HG03565 (cell line): ENCODE measurements around the gene TPM2.
"Not testable (repeated sequence)": the region's sequence is repeated elsewhere in the genome, so short reads cannot be mapped to it uniquely, and the experiment has no call there.

Source experiments
- ATAC-seq: cut with Tn5 transposase; IDR thresholded peaks from one replicate; pipeline ENCODE4 v1.9.1; 2021; ENCODE audit warnings: mild to moderate bottlenecking, moderate library complexity; ENCODE audit not compliant: unreplicated experiment

TPM2 gene

DNA sequence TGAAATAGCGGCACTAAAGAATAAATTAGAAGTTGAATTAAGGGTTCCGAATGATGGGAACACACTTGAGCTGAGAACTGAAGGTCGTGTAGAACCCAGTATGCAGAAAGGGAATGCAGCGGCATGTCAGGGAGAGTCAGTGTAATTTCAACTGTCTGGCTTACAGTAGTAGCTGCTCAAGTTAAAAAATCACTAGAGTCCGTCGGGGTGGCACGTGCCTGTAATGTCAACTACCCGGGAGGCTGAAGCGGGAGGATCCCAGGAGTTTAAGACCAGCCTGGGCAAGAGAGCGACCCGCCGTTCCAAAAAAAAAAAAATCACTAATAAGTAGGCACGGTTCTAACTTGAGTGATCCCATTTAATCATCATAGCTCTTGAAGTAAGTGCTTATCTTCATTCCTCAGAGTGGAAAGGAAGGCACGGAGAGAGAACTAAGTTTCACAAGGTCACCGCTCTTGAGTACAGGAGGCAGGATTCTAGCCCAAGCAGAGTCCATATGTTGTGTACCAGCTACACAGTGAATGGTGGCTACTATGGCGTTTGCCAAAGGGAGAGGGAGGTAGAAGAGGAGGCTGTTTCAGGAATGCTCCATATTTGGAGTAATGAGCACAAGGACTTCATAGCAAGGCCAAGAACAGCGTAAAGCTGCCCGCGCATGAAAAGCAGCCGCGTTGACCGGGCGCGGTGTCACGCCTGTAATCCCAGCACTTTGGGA, 32.7 kb downstream of the TPM2 start:
- ATAC-seq = no peak

DNA sequence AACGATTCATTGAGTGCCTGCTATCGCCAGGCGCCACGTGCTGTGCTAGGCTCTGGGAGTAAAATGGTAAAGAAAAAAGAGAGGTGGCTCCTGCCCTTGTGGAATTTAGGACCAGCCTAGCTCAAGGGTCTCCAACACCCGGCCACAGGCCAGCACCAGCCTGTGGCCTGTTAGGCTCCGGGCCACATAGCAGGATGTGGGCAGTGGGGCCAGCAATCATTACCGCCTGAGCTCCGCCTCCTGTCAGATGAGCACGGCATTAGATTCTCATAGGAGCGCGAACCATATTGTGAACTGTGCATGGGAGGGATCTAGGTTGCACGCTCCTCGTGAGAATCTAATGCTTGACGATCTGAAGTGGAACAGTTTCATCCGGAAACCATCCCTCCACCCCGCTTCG, 33.4 kb downstream of the TPM2 start:
- ATAC-seq = no peak

DNA sequence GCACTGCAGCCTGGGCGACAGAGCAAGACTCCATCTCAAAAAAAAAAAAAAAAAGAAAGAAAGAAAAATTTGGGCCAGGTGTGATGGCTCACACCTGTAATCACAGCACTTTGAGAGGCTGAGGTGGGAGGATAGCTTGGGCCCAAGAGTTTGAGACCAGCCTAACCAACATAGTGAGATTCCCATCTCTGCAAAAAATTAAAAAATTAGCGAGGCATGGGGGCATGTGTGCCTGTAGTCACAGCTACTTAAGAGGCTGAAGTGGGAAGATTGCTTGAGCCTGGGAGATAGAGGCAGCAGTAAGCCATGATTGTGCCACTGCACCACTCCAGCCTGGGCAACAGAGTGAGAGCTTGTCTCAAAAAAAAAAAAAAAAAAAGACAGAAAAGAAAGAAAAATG, 36.1 kb downstream of the TPM2 start:
- no peak for ATAC-seq

DNA sequence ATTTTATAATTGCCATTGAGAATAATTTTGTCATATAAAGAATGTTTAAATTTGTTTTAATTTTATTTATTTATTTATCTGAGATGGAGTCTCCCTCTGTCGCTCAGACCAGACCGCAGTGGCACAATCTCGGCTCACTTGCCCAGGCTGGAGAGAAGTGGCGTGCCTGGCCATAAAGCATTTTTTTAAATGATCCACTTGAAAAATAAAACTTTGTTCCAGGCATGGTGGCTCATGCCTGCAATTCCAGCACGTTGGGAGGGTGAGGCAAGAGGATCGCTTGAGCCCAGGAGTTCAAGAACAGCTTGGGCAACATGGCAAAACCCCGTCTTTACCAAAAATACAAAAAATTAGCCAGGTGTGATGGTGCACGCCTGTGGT, 36.9 kb downstream of the TPM2 start:
- ATAC-seq = no peak

DNA sequence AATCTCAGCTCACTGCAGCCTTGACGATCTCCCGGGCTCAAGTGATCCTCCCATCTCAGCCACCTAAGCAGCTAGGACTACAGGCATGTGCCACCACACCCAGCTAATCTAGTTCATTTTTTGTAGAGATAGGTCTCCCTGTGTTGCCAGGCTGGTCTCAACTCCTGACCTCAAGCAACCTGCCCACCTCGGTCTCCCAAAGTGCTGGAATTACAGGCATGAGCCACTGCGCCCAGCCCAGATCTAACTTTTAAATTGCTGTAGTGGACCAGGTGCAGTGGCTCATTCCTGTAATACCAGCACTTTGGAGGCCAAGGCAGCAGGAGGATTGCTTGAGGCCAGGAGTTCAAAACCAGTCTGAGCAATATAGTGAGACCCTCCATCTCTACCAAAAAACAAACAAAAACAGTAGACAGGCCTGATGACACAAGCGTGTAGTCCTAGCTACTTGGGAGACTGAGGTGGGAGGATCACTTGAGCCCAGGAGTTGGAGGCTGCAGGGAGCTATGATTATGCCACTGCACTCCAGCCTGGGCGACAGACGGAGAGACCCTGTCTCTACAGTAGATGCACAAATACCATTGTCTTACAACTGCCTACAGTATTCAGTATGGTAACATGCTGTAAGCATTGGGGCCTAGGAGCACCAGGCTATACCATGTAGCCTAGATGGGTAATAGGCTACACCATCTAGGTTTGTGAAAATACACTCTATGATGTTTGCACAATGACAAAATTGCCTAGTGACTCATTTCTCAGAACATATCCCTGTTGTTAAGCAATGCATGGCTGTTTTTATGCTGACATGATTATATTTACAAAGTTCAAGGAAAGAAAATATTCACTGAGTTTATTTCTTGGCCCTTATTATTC, 37.5 kb downstream of the TPM2 start:
- ATAC-seq = no peak

DNA sequence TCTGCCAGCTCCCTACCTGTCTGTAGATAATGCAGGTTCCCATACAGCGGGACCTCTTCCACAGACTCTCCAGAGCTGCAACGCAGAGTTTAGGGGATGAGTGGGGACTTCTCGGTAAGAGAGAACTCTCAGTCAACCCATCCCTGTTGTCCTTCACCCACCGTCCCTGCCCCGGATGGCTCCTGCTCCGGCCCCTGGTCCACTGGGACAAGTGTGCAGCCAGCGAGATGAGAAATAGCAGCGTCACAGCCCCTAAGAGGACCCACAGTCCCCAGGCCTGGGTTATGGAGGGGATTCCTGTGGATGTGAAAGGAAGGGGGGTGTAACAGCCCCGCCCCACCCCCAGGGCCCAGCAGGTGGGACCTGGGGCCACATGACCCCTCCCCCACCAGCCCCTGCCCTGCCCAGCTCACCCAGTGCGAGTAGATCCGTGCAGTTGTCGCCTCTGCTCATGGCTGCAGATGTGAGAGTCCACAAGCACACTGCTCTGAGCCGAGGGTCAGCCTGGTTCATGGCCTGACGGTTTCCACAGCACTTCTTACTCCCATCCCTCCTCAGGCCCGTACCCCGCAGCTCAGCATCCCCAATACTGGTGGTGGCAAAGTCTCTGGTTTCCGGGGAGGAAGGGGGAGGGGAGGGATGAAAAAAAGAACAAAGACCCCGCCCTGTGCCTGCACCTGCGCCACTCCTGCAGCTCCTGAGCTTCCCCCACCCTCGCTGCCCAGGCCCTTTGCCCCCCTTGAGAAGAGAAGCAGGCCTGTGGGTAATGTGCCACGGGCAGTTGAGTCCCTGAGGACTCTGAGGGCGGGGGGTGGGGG, 39.2 kb downstream of the TPM2 start, which contains the start of gene SIT1:
SIT1 (minus strand) TSS at position 591 of the 818 bp plus-strand sequence; CDS start at position 513, 78 bp downstream.
- ATAC-seq = no peak

DNA sequence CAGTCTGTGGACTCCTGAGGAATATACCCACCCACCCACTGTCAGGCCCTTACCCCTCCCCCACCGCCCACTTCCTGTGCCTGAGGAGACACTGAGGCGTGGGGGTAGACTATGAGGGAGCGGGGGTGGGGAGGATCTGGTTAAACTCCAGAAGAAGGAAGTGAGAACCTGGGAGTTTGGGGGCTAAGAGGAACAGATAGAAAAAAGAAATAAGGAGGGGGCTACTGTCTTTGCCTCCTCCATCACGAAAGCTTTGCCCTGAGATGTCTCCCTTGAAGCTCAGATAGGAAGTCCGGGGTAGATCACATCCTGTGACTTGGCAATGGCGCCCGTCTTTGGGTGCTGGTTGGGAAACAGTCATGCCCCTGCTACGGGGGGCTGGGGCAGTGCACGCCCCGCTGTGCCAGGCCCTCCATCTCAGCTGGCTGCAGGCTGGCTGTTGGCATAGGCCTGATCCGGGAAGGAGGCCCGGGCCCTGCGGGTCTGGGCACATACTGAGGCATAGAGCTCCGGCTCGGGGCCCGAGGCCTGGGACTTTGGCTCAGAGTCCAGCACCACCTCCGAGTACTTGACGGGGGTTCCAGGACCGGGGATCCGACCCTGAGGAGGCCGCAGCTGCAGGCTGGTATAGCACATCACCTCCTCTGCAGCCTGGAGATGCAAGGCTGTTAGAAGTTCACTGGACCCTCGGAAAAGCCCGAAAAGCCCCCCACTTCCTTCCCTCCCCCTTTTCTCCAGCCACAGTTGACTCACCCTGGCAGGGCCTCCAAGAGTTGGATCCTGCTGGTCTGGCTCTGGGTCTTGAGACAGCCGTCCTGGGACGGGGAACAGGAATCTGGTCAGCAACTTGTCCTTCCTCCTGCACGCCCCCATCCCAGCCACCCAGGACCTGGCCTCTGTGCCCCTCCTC, 40.0 kb downstream of the TPM2 start:
- ATAC-seq = no peak

DNA sequence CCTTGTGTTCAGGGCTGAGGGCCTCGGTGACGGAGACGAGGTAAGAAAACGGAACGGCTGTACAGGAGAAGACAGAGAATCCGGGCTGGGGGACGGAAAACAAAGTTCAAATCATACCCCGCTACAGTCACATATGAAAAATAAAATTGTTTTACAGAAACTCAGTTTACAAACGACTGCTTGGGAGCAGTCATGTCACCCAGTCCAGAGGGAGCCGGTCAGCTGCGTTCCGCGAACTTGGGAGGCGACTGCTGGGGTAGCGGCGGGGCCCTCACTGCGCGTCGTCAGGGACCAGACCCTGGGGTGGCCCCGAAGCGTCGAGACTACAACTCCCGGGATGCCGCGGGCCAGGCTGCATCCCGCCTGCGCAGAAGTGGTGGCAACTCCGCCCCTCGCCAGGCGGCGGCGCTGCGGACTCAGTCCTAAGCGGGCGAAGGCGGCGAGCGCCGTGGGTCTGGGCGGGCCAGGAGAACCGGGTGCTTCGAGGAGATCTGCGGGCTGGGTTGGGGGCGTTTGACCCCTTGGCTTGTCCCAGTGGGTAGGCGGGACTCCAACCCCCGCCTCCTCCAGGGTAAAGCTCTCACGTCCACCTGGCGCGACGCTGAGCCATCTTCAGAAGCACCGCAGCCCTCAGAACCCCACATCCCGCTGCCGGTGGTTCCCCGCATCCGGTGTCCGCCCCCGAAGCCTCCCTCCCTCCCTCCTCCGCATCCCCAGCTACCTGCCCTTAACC, 43.0 kb downstream of the TPM2 start:
- peak; percentile 75 for ATAC-seq

DNA sequence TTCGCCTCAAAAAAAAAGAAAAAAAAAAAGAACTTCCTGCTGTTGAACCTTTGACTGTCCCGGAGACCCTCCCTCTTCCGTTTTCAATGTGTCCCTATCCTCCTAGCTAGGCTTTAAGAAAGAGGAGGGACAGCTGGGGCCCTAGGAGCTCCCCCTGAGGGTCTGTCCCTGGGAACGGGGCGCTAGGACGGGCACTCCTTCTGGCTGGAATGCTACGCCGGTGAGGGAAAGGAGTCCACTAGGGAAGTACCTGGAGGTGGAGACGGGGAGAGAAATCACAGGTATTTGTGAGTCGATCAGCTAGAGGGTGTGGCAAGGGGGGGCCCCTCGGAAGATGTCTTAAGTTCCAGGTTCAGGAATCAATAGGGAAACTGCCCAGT, 43.6 kb downstream of the TPM2 start:
- no peak for ATAC-seq

DNA sequence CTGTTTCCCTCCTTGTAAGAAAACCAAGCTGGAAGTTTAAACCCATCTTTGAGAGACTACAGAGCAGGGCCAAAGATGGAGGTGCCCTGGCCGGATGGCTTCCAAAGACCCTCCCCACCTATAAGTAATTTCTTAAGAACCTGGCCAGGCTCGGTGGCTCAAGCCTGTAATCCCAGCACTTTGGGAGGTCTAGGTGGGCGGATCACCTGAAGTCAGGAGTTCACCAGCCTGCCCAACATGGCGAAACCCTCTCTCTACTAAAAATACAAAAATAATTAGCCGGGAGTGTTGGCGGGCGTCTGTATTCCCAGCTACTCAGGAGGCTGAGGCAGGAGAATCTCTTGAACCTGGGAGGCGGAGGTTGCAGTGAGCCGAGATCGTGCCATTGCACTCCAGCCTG, 44.0 kb downstream of the TPM2 start:
- ATAC-seq = not testable (repeated sequence)

DNA sequence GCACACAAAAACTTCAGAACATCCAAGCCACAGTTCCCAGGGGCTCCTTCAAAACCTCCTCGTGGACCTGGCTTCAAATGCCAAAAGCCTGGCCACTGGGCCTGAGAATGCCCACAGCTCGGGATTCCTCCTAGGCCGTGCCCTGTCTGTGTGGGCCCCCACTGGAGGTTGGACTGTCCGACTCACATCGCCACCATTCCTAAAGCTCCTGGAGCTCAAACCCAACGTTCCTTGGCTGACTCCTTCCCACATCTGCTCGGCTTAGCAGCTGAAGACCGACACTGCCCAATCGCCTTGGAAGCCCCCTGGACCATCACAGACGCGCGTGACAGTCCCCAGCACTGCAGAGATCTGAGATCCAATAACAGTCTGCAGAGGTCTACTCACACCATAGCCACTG, 46.7 kb downstream of the TPM2 start:
- ATAC-seq = no peak

DNA sequence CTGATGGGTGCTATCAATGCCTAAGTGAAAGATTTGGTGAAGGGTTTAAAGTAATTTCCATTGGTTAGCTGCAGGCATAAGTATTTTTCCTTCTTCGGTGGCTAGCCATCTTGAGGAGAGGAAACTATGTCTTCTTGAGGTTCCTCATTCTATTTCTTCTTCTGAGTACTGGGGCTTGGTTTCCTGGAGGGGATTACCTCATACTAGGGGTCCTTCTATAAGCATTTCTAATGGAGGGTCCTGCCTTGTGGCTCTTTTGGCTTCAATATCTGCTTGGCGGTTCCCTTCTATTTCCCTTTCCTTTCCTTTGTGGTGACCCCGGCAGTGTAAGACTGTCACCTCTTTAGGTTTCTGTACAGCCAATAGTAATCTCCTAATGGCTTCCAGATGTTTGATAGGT, 48.2 kb downstream of the TPM2 start:
- not testable (repeated sequence) for ATAC-seq

DNA sequence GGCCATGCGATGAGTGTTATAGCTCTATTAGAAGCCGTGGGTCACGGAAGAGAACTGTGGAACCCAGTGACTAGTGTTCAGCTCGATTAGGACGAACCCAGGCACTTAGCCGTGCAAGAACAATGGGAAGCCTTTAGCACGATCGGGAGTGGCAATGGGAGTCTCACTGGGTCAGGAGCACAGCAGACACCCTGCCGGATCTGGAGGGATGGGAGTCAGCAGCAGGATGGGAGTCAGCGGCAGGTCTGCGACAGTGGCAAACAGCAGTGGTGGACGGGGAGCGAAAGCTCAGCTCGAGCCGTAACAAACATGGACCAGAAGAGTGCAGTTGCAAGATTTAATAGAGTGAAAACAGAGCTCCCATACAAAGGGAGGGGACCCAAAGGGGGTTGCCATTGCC, 49.3 kb downstream of the TPM2 start:
- ATAC-seq = not testable (repeated sequence)

DNA sequence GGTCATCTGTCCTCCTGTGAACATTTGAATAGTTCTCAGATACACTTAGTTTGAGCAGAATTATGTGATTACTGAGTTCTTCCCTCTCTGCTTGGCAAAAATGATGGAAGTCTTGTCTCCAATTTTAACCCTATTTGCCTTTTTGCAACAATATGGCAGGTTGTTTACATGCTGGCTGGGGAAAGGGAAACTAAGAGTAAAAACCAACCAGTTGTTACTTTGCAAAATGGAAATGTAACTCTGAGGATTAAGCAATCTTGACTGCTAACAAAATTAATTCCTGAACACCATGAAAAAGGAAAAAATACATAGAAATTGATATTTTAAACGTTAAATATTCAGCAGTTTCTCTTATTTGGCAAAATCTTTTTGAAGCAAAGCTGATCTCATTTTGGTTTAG, 50.1 kb downstream of the TPM2 start:
- ATAC-seq = no peak

DNA sequence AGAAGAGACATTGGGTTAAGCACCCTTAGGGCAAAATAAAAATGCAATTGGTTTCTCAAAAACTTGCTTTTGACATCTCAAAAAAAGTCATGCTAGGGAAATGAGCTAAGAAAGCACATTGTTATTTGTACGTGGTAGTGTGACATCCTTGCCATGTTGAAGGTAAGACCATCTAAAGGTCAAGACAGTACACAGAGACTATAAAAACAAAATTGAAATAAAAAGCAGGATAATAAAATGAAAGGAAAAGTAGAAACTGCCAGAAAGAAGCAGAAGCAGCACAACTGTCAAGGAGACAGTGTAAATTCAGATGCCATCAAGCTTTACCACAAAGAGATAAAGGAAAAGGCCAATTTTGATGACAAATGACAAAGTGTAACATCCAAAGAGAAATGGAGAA, 50.5 kb downstream of the TPM2 start:
- not testable (repeated sequence) for ATAC-seq

DNA sequence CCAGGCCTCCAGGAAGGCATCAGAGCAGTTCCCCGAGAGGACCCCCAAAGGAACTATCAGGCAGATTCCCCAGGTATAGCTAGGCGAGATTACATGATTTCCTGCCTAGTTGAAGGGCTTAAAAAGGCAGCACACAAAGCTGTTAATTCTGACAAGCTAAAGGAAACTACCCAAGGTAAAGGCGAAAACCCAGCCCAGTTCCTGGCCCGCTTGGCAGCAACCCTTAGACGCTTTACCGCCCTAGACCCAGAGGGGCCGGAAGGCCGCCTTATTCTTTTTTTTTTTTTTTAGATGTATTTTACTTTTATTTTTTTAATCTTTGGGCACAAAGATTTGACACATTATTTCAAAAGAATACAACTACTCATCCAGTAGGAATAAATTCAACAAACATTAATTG, 51.0 kb downstream of the TPM2 start:
- not testable (repeated sequence) for ATAC-seq

DNA sequence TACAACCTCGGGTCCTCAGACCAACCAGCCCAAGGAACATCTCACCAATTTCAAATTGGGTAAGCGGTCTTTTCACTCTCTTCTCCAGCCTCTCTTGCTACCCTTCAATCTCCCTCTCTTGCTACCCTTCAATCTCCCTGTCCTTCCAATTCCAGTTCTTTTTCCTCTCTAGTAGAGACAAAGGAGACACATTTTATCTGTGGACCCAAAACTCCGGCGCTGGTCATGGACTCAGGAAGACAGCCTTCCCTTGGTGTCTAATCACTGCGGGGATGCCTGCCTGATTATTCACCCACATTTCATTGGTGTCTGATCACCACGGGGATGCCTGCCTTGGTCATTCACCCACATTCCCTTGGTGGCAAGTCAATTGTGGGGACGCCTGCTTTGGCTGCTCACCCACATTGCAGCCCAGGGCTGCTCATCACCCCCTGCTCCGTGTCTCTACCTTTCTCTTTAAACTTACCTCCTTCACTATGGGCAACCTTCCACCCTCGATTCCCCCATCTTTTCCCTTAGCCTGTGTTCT, 52.2 kb downstream of the TPM2 start:
- not testable (repeated sequence) for ATAC-seq

DNA sequence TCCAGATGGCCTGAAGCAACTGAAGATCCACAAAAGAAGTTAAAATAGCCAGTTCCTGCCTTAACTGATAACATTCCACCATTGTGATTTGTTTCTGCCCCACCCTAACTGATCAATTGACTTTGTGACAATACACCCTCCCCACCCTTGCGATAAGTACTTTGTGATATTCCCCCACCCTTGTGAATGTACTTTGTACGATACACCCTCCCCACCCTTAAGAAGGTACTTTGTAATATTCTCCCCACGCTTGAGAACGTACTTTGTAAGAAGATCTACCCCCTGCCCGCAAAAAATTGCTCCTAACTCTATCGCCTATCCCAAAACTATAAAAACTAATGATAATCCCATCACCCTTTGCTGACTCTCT, 52.9 kb downstream of the TPM2 start:
- ATAC-seq = not testable (repeated sequence)

DNA sequence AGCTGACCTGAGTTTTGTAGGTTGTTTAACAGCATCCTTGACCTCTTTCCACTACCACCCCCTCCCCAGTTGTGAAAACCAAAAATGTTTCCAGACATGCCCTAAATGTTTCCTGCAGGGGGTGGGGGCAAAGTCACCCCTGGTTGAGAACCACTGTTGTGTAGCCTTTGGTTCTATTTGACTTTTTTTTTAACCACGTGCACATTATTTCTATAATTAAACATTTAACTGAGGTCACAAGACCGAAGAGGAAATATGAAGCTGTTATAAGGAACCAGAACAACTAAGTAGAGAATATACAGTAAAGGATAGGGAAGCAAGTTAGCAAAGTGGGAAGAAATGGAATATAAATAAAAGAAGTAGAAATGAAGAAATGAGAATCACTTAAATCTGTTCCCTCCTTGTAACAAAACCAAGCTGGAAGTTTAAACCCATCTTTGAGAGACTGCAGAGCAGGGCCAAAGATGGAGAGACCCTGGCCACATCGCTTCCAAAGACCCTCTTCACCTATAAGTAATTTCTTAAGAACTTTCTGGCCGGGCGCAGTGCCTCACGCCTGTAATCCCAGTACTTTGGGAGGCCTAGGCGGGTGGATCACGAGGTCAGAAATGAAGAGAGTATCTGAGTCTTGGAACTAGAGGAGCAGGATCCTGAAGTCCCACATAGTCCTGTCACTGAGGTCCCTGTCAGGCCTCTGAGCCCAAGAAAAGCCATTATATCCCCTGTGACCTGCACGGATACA, 53.4 kb downstream of the TPM2 start:
- ATAC-seq = no peak
